Measurements from ENCODE around the gene RERE.
"Not testable (repeated sequence)": the region's sequence is repeated elsewhere in the genome, so short reads cannot be mapped to it uniquely, and the experiment has no call there.

RERE gene

GRCh38 chr1:8384577-8384976 lies 432.9 kb downstream of the RERE start:
- DNase-seq = peak in 23 of 42 donors; percentile 28 to 81 (median 55)

DNA sequence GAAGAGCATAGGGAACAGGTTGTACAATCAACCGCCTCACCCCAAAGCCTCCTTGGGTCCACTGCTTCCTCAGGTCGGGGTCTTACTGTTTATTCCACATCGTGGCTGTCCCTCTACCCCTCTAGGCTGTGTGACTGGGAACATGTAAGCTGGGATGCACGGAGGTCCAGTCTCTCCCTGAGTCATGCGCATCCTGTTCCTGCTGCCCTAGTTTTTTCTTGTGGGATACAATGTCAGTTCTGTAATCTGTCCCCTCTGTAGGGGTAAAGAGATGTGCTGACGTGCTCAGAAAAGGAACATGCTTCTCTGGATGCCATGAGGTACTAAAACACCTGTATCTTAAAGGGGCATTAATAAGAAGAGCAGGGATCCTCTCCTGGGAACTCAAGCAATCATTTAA lies 433.4 kb downstream of the RERE start:
- DNase-seq = peak in 1 of 42 donors; percentile 19
- intact Hi-C loops (cut with DNase I) = no loop called here

More at GRCh38 chr1:8384577-8384976, 432.9 kb downstream of the RERE start:
- intact Hi-C loops (cut with DNase I) = no loop called here

DNA sequence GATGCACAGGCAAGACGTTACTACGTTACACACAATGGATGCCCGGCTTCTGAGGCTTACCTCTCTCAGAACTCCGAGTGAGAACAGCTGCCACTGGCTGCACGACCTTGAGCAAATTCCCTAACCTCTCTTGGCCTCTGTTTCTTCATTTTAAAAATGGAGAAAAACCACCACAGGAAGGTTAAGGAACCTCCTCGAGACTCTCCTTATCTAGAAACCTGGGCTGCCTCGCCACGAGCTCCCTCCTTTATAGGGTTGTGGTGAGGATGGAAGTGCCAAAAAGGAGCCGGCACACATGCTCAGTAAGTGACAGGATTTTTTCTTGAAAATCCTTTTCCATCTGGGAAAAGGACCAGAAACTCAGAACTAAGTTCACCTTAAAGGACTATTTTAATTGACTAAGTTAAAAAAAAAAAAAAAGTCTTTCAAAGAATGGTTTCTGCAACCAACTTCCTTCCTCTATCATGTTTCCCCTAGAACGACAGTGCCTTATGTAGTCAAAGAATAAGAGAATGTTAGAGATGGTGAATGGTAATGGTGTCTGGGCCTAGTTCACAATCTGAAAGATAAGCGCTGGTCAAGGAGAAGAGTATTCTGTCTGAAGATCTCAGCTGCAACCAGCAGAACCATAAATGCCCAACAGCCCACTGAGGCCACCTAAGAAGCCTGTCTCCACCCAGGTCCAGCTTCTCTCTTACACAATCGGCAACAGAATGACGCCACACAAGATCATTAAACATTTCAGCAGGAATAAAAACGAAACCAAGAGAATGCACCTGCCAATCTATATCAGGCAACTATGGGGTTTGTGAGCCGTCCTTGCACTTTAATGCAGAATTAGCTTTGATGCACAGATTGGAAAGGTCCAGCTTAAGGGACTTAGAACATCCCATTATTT lies 434.6 kb downstream of the RERE start:
- no peak for DNase-seq
- intact Hi-C loops (cut with DNase I) = no loop called here

GRCh38 chr1:8382051-8382505 lies 435.4 kb downstream of the RERE start:
- peak in 23 of 42 donors; percentile 18 to 81 (median 60) for DNase-seq
- intact Hi-C loops (cut with DNase I) = no loop called here

- intact Hi-C loops (cut with DNase I) = no loop called here
Measured at GRCh38 chr1:8381618-8382017, 435.8 kb downstream of the RERE start.

DNA sequence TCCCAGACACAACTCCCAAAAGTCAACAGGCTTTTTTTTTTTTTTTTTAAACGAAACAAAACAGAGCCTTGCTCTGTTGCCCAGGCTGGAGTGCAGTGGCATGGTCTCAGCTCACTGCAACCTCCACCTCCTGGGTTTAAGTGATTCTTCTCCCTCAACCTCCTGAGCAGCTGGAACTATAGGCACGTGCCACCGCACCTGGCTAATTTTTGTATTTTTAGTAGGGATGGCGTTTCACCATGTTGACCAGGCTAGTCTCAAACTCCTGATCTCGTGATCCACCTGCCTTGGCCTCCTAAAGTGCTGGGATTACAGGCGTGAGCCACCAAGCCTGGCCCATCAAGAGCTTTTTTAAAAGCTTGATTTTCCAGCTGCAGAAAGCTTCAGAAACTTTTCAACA lies 437.1 kb downstream of the RERE start:
- intact Hi-C loops (cut with DNase I); DNase-seq: not testable (repeated sequence)

More at GRCh38 chr1:8381618-8382017, 435.8 kb downstream of the RERE start:
- DNase-seq = peak in 1 of 42 donors; percentile 14

DNA sequence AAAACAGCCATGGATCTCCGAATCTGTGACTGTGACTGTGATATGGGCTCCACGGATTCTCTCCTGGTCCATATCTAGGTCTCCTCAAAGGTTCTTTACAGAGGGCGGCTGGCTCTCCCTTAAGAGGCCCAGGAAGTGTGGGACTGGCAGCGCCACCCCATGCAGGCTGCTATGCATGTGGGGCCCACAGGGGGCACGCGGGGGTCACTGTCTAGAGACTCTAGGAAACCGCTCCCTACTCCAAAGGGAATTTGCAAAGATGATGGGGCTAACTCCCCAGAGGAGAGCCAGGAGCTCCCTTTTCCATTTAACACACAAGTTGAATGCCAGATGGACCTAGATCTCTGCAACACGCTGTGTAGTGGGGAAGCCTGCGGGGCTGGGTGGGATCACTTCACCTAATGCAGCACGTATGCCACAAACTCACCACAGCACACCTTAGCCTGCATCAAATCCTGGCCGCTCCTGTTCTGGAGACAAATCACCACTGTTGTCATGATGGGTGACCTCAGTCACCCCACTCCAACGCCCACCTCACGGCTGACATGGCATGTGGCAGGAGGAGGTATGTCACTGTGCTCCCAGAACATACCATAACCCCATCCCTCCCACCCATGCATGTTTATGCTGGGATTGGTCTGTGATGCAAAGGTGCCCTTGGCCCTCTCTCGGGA lies 437.8 kb downstream of the RERE start:
- DNase-seq = peak in 1 of 42 donors; percentile 27
- intact Hi-C loops (cut with DNase I) = no loop called here

DNA sequence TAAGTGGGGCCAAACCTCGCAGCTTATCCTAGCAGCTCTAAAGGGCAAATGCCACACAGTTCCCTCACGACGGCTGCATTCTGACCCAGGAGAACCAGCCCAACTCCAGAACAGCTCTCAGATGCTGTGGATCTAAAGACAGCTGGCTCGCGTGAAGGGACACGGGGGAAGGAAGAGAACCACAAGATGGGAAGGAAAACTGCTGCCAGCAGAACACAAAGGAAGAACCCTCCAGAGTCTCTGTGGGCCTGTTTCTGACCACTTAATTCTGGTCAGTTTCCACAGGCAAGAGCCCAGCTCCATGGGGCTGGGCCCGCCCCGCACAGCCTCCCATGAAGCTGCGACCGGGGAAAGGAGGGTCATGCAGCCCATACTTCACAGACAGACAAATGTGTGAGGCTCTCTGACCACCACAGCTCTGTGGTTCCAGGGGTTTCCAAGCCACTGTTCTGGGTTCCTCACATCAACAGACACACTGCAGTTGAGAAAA lies 438.4 kb downstream of the RERE start:
- no peak for DNase-seq
- intact Hi-C loops (cut with DNase I) = no loop called here

DNA sequence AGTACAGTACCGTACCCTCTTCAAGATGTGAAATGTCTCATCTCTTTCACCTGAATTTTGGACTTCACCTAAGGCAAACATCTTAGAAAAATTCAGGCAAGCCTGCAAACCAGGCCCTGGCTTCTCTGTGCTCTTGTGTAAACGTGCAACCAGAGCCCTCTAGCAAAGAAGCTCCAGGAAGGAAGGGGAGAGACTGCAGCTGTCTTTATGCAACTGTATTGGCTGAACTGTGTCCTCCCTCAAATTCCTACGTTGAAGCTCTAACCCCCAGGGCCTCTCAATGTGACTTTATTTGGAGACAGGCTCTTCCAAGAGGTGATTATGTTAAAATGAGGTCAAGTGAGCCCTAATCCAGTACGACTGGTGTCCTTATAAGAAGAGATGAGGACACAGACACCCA lies 439.3 kb downstream of the RERE start:
- intact Hi-C loops (cut with DNase I) = no loop called here
- no peak for DNase-seq

GRCh38 chr1:8377271-8377981 lies 440.0 kb downstream of the RERE start:
- intact Hi-C loops (cut with DNase I) = no loop called here
- no peak for DNase-seq

- intact Hi-C loops (cut with DNase I) = no loop called here
- no peak for DNase-seq
Measured at GRCh38 chr1:8376358-8376840, 441.0 kb downstream of the RERE start.

- intact Hi-C loops (cut with DNase I) = no loop called here
- peak in 1 of 42 donors; percentile 29 for DNase-seq
Measured at GRCh38 chr1:8374812-8375211, 442.6 kb downstream of the RERE start.

- intact Hi-C loops (cut with DNase I) = no loop called here
- peak in 1 of 42 donors; percentile 29 for DNase-seq
Measured at GRCh38 chr1:8374356-8374755, 443.1 kb downstream of the RERE start.

DNA sequence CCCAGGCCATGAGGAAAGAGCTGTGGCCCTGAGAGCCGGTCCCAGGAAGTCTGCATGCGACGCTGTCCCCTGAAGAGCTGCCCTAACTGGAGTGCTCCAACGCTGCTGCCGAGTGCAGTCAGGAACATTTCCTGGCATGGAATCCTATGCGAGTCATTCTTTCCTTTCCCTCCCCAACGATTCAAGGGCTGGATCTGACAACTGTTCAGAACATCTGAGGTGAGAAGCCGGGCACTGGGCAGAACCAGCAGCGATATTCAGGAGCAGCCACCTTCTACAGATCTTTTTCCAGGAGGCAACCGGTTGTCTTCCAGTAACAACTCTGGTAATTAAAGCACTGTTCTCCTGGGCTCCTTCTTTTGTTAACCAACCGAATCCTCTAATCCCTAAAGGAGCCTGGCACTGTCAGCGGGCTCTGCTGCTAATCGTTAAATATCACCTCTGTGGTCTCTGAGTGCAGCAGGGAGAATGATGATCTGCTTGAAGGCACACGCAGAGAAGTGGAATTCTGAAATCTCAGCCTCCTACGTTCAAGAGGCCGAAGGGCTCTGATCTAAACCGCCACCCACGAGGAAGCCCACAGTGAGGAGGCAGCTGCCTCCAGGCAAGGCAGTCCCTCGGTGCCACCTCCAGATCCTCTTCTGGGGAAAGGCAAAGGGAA lies 443.7 kb downstream of the RERE start:
- DNase-seq = peak in 38 of 42 donors; percentile 25 to 86 (median 62)
- intact Hi-C loops (cut with DNase I) = no loop called here

DNA sequence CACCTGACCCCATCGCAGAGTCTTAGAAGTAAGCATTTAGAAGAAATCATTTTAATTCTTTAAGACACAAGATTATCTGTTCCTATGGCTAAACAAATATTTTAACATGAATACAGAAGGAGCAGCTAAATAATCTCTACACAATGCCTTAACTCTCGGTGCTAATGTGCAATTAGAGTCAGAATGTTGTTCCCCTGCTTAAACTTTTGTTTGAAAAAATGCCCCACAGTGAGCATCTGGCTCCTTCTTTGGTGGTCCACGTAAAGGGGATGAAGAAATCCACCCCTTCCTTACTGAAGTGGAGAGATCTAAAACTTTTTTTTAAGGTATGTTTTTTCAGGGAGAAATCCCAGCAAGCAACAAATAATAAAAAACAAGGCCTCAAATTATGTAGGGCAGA lies 444.3 kb downstream of the RERE start:
- no peak for DNase-seq
- intact Hi-C loops (cut with DNase I) = no loop called here

DNA sequence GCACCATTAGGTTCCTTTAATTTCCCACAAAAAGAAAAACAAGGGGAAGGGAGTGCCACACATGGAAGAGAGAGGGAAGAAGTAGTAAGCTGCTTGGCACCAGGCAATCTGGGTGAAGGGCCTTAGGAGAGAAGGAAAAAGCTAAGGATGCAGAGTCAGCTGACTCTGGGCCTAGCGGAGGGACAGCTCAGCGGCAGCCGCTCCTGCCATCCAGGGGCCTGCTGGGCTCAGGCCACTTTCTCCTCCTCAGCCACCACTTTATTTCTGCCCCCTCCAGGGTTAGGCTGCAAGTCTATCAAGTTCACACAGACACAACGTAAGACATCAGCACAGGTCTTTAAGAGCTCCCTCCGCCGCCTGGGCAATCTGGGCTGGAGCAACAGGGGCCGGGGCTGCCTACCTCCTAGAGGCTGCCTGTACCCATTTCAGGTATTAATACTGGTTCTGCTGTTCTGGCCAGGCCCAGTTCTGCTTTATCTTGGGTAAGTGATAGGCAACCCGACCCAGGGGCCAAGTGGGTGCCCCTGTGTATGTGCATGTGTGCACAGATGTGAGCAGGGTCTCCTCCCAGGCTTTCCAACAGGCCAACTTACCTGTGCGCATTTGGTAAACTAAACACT lies 446.0 kb downstream of the RERE start:
- intact Hi-C loops (cut with DNase I) = no loop called here
- DNase-seq = peak in 4 of 42 donors; percentile 16 to 29 (median 20)

- DNase-seq = peak in 7 of 42 donors; percentile 17 to 56 (median 33)
- intact Hi-C loops (cut with DNase I) = no loop called here
Measured at GRCh38 chr1:8370905-8371315, 446.5 kb downstream of the RERE start.

All from head of caudate nucleus (tissue), 42 donors.